ENCODE measurements around the gene KDELR1. TPM values are rescaled to one million over a fixed set of nuclear protein-coding genes. Genes with fewer than 3 reads are reported as not detected.

Gene KDELR1
- total and polyA plus RNA-seq, 2 donors (not counting 3 experiments of a cell fraction or from before 2014, with no cell fraction given), result 199 to 224 TPM

DNA sequence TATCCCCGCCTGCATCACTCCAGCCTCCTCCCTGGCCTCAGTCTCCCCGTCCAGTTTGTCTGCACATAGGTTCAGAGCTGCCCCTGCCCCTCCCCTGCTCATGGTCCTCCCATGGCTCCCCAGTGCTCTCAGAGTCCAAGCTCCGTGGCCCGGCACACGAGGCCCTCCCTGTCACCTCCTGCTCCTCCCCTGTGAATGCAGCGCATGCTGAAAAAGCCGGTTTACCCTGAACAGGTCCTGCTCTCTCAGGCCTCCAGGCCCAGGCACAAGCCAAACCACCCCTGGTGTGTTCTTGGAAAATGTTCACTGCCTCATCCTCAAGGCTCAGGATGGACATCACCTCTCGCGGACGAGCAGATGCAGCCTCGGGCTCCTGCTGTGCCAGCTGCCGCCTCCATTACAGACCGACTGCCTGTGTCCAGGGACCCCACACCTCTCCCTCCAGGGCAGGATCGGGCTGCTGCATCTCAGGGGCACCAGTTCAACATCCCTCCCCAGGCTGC is 53.0 kb downstream of the KDELR1 start:
- BruUV-seq (replicated peaks), result no TSS peak
- no peaks in the 10 kb centered on the region for H4K20me1 ChIP-seq (replicated peaks; ENCODE audit: control insufficient read depth, extremely low read depth, insufficient read depth, low read length)
- no peaks in the 10 kb centered on the region for H3K79me2 ChIP-seq (ENCODE audit: control insufficient read depth, insufficient read depth, low read length)
- DNase-seq (ENCODE audit: low read depth, low spot score), result no peak
- H2AFZ ChIP-seq (ENCODE audit: low read depth, low read length), result no peak overlapping the region
- ChIA-PET CTCF (interaction anchor here (1.1 to 10.0 kb wide), 3 partner anchors 13 to 20 kb away, joined by 3 to 486 read pairs (median 4); partner anchors contain the start of gene EMP3), POLR2A (interaction anchor here (0.5 kb wide), 1 partner anchor 20 kb away, joined by 3 read pairs; no protein-coding TSS in a partner anchor)
- no peaks in the 10 kb centered on the region for H3K9me1 ChIP-seq (replicated peaks; ENCODE audit: control insufficient read depth, extremely low read depth, insufficient read depth, low read length)
- no peak overlapping the region for H3K4me3 ChIP-seq (replicated peaks in 1 of 3; ENCODE audit: insufficient read depth in 1 of 3, low read depth in 1 of 3, low read length in 3 of 3)
- no peaks in the 10 kb centered on the region for H3K27me3 ChIP-seq (ENCODE audit: control insufficient read depth in 2 of 2, insufficient read depth in 2 of 2, low read length in 2 of 2)
- no peaks in the 10 kb centered on the region for H3K9me3 ChIP-seq (replicated peaks; ENCODE audit: control insufficient read depth, insufficient read depth, low read length)
- H3K27ac ChIP-seq (ENCODE audit: insufficient read depth, low read depth, low read length), result no peak overlapping the region
- no peaks in the 10 kb centered on the region for H3K36me3 ChIP-seq (ENCODE audit: control insufficient read depth in 2 of 2, extremely low read depth in 1 of 2, insufficient read depth in 2 of 2, low read length in 2 of 2)
- dilution Hi-C loops (cut with MboI; ENCODE audit: extremely low pct_ligation_motif_present, low sequenced_read_pairs) (no loop called here), intact Hi-C loops (cut with micrococcal nuclease) (no loop called here)
- FAIRE-seq, result no peak
- H3K4me2 ChIP-seq (ENCODE audit: insufficient read depth, low read length), result no peak overlapping the region
- TF ChIP-seq EZH2 (IDR thresholded peaks at IDR 0.05; ENCODE audit: borderline replicate concordance, low read depth, low read length, severe bottlenecking) (no peak), POLR2A (IDR thresholded peaks at IDR 0.05; ENCODE audit: low read depth, low read length) (no peak), JUN (IDR thresholded peaks at IDR 0.05; ENCODE audit: borderline replicate concordance, insufficient read depth, insufficient read length, low read depth) (no peak), MYC (IDR thresholded peaks at IDR 0.05; ENCODE audit: low read depth, low read length) (no peak), GATA2 (IDR thresholded peaks at IDR 0.05; ENCODE audit: insufficient read depth, insufficient read length, low read depth, low read length) (no peak), FOS (IDR thresholded peaks at IDR 0.05; ENCODE audit: borderline replicate concordance, insufficient read depth, low read length) (no peak), POLR2AphosphoS5 (IDR thresholded peaks at IDR 0.05; ENCODE audit: insufficient read depth, low read depth, low read length) (no peak)
- TF ChIP-seq, protein P1, sequence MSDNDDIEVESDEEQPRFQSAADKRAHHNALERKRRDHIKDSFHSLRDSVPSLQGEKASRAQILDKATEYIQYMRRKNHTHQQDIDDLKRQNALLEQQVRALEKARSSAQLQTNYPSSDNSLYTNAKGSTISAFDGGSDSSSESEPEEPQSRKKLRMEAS (IDR thresholded peaks at IDR 0.05; ENCODE audit: insufficient read depth, insufficient read length), result no peak
- TF ChIP-seq, protein P2, sequence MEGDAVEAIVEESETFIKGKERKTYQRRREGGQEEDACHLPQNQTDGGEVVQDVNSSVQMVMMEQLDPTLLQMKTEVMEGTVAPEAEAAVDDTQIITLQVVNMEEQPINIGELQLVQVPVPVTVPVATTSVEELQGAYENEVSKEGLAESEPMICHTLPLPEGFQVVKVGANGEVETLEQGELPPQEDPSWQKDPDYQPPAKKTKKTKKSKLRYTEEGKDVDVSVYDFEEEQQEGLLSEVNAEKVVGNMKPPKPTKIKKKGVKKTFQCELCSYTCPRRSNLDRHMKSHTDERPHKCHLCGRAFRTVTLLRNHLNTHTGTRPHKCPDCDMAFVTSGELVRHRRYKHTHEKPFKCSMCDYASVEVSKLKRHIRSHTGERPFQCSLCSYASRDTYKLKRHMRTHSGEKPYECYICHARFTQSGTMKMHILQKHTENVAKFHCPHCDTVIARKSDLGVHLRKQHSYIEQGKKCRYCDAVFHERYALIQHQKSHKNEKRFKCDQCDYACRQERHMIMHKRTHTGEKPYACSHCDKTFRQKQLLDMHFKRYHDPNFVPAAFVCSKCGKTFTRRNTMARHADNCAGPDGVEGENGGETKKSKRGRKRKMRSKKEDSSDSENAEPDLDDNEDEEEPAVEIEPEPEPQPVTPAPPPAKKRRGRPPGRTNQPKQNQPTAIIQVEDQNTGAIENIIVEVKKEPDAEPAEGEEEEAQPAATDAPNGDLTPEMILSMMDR (IDR thresholded peaks at IDR 0.05; ENCODE audit: extremely low read depth in 1 of 2, insufficient read depth in 1 of 2, low read depth in 1 of 2, low read length in 2 of 2), result no peak
- no peak overlapping the region for H3K9ac ChIP-seq (replicated peaks; ENCODE audit: extremely low read depth, insufficient read depth, low read length)
- H3K4me1 ChIP-seq (ENCODE audit: control insufficient read depth, extremely low read depth, insufficient read depth, low read length), result peaks cover 7% of the 10 kb centered on the region
